ENCODE measurements around the gene ASB6. TPM values are rescaled to one million over a fixed set of nuclear protein-coding genes. Genes with fewer than 3 reads are reported as not detected.

ASB6 gene
- total and polyA plus RNA-seq, 2 of the 13 experiments (the other 11 are each of a cell fraction or from before 2014, with no cell fraction given), result 8.2 to 8.4 TPM

DNA sequence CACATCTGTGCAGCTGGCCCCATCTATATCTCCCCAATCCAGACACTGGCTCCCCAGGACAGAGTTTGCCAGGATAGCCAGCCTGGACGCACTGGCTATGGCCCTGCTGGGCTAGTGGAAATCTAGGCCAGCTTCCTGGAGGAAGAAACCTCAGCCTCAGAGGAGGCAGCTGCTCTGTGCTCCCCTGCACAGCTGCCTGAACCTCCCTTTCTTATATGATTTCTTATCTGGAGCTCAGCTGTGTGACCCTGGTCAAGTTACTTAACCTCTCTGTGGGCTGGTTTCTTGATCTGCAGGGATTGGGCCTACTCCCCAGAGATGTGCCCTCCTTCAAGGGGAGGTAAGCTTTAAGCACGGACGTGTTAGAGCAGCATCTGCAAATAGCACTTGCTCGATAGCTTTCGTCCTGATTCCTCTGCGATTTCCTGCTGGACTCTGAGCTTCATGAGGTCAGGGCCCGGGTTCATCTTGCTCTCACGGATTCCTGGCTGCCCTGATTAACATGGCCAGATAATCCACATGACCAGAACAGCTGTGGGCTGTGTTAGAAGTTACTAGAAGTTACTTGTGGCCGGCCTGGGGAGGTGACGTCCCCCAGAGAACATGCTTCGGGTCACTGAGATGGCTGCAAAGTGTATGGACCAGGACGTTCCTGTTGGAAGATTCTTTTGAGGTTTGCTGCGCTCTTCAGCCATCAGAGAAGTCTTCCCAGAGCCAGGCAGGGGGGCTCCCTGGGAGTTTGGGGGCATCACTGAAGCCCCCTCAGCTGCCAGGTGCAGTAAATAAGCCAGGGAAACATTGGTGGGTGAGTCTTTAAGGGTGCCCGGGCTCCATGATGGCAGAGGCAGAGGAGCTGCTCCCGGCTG is 35.6 kb downstream of the ASB6 start:
- POLR2A ChIA-PET, result interaction anchor here (0.8 to 5.1 kb wide), 18 partner anchors 9 to 467 kb away, joined by 3 to 72 read pairs (median 6); partner anchors contain the start of genes C9orf50, IER5L and NTMT1
- peak; percentile 89 for FAIRE-seq
- TF ChIP-seq ZNF792 (CRISPR knock-in tag; IDR thresholded peaks at IDR 0.05) (peak; percentile 64; the same call in 1 of the 2 replicates), CCAR2 (optimal IDR thresholded peaks at IDR 0.05; ENCODE audit: low read depth, low read length) (peak; percentile 63), RXRB (CRISPR knock-in tag; IDR thresholded peaks at IDR 0.05; ENCODE audit: borderline replicate concordance) (peak; percentile 89), NCOA2 (CRISPR knock-in tag; IDR thresholded peaks at IDR 0.05) (peak; percentile 73; the same call in 1 of the 2 replicates), ZNF205 (CRISPR knock-in tag; IDR thresholded peaks at IDR 0.05) (peak; percentile 66; the same call in 1 of the 2 replicates), GABPB1 (CRISPR knock-in tag; IDR thresholded peaks at IDR 0.05) (peak; percentile 33; the same call in 1 of the 2 replicates), ZNF781 (CRISPR knock-in tag; IDR thresholded peaks at IDR 0.05; ENCODE audit: borderline replicate concordance, not compliant biosample characterization) (peak; percentile 72), ZNF160 (CRISPR knock-in tag; IDR thresholded peaks at IDR 0.05) (0 out of 2 replicates have a peak, but pooled peaks have one; percentile 43), ZNF75D (CRISPR knock-in tag; IDR thresholded peaks at IDR 0.05; ENCODE audit: borderline replicate concordance) (no peak), HDAC1 (CRISPR knock-in tag; IDR thresholded peaks at IDR 0.05) (peak; percentile 69; the same call in 1 of the 2 replicates), ZNF720 (CRISPR knock-in tag; IDR thresholded peaks at IDR 0.05) (no peak)
- TF ChIP-seq, protein P1, sequence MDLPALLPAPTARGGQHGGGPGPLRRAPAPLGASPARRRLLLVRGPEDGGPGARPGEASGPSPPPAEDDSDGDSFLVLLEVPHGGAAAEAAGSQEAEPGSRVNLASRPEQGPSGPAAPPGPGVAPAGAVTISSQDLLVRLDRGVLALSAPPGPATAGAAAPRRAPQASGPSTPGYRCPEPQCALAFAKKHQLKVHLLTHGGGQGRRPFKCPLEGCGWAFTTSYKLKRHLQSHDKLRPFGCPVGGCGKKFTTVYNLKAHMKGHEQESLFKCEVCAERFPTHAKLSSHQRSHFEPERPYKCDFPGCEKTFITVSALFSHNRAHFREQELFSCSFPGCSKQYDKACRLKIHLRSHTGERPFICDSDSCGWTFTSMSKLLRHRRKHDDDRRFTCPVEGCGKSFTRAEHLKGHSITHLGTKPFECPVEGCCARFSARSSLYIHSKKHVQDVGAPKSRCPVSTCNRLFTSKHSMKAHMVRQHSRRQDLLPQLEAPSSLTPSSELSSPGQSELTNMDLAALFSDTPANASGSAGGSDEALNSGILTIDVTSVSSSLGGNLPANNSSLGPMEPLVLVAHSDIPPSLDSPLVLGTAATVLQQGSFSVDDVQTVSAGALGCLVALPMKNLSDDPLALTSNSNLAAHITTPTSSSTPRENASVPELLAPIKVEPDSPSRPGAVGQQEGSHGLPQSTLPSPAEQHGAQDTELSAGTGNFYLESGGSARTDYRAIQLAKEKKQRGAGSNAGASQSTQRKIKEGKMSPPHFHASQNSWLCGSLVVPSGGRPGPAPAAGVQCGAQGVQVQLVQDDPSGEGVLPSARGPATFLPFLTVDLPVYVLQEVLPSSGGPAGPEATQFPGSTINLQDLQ (CRISPR knock-in tag; IDR thresholded peaks at IDR 0.05), result no peak
- TF ChIP-seq, protein P2, sequence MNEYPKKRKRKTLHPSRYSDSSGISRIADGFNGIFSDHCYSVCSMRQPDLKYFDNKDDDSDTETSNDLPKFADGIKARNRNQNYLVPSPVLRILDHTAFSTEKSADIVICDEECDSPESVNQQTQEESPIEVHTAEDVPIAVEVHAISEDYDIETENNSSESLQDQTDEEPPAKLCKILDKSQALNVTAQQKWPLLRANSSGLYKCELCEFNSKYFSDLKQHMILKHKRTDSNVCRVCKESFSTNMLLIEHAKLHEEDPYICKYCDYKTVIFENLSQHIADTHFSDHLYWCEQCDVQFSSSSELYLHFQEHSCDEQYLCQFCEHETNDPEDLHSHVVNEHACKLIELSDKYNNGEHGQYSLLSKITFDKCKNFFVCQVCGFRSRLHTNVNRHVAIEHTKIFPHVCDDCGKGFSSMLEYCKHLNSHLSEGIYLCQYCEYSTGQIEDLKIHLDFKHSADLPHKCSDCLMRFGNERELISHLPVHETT (CRISPR knock-in tag; conservative IDR thresholded peaks at IDR 0.05), result peak; percentile 62; the same call in 1 of the 2 replicates
- TF ChIP-seq, protein P3, sequence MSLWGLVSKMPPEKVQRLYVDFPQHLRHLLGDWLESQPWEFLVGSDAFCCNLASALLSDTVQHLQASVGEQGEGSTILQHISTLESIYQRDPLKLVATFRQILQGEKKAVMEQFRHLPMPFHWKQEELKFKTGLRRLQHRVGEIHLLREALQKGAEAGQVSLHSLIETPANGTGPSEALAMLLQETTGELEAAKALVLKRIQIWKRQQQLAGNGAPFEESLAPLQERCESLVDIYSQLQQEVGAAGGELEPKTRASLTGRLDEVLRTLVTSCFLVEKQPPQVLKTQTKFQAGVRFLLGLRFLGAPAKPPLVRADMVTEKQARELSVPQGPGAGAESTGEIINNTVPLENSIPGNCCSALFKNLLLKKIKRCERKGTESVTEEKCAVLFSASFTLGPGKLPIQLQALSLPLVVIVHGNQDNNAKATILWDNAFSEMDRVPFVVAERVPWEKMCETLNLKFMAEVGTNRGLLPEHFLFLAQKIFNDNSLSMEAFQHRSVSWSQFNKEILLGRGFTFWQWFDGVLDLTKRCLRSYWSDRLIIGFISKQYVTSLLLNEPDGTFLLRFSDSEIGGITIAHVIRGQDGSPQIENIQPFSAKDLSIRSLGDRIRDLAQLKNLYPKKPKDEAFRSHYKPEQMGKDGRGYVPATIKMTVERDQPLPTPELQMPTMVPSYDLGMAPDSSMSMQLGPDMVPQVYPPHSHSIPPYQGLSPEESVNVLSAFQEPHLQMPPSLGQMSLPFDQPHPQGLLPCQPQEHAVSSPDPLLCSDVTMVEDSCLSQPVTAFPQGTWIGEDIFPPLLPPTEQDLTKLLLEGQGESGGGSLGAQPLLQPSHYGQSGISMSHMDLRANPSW (CRISPR knock-in tag; IDR thresholded peaks at IDR 0.05; ENCODE audit: borderline replicate concordance), result 0 out of 2 replicates have a peak, but pooled peaks have one; percentile 65
- TF ChIP-seq, protein P4, sequence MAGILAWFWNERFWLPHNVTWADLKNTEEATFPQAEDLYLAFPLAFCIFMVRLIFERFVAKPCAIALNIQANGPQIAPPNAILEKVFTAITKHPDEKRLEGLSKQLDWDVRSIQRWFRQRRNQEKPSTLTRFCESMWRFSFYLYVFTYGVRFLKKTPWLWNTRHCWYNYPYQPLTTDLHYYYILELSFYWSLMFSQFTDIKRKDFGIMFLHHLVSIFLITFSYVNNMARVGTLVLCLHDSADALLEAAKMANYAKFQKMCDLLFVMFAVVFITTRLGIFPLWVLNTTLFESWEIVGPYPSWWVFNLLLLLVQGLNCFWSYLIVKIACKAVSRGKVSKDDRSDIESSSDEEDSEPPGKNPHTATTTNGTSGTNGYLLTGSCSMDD (CRISPR knock-in tag; IDR thresholded peaks at IDR 0.05), result 0 out of 2 replicates have a peak, but pooled peaks have one; percentile 15

More for the DNA sequence above, 35.6 kb downstream of the ASB6 start:
- peak; percentile 88 for DNase-seq (ENCODE audit: low spot score)
- CTCF ChIA-PET (ENCODE audit: low intra/inter-chr PET ratio, low total read pairs), result no interaction called here
- TSS peak; percentile 69 for BruUV-seq (replicated peaks)
- peak; percentile 29 for ATAC-seq
- Histone ChIP-seq H3K27ac (ENCODE audit: extremely low read length, insufficient read depth, low read length) (peak overlapping the region; percentile 79), H2AFZ (ENCODE audit: low read length) (no peak overlapping the region), H3K4me3 (replicated peaks in 1 of 3; ENCODE audit: insufficient read depth in 1 of 3, low read depth in 2 of 3, low read length in 3 of 3) (peak overlapping the region; percentile 42 to 79 (median 56)), H3K36me3 (replicated peaks in 1 of 2; ENCODE audit: control insufficient read depth in 1 of 2, insufficient read depth in 2 of 2, low read length in 2 of 2) (no peaks in the 10 kb centered on the region; a peak in 1 of 5 replicates), H3K4me1 (ENCODE audit: insufficient read depth, low read length) (peaks cover 86% of the 10 kb centered on the region), H3K9ac (ENCODE audit: insufficient read depth, low read depth, low read length) (peak overlapping the region; percentile 71), H3K79me2 (ENCODE audit: insufficient read depth, low read length) (peaks cover 3% of the 10 kb centered on the region), H4K20me1 (ENCODE audit: insufficient read depth, low read length) (no peaks in the 10 kb centered on the region), H3K4me2 (ENCODE audit: low read depth, low read length) (peak overlapping the region; percentile 88), H3K9me3 (ENCODE audit: low read length) (no peaks in the 10 kb centered on the region), H3K27me3 (ENCODE audit: control insufficient read depth in 1 of 2, insufficient read depth in 2 of 2, low read length in 2 of 2) (no peaks in the 10 kb centered on the region)
- in situ Hi-C loops (cut with HindIII; ENCODE audit: extremely low pct_ligation_motif_present, low pct_unique_long_range_greater_than_20kb) (no loop called here), intact Hi-C loops (cut with micrococcal nuclease; ENCODE audit: unreplicated experiment) (loop anchor here (1.0 to 5.0 kb wide), 3 partner anchors 38 to 146 kb away; no protein-coding TSS in a partner anchor)
- 13% methylated on average over 4 of the region's 15 CpGs for WGBS (ENCODE audit: low lambda C conversion rate)
